Ovary (tissue), 3 donors: ENCODE data around the gene NTRK2.

Source experiments
- POLR2A ChIP-seq: fragments of 450-650 bp; IDR thresholded peaks from one replicate; pipeline ENCODE4 v1.6.1; 2017; ENCODE audit warnings: antibody characterized with exemption, mild to moderate bottlenecking, moderate library complexity
- TF ChIP-seq, protein P1 (sequence below), 3 donors: fragments of 450-650 bp in 2 of 3; fragments of 200-600 bp in 1 of 3; IDR thresholded peaks; one replicate each; pipeline versions ENCODE4 v1.5.1 to v1.8.0; 2016 to 2022; ENCODE audit warnings: antibody characterized with exemption in 3 of 3, mild to moderate bottlenecking in 1 of 3
- donor health status: DM: no; HTN: no; CAD: no.

DNA sequence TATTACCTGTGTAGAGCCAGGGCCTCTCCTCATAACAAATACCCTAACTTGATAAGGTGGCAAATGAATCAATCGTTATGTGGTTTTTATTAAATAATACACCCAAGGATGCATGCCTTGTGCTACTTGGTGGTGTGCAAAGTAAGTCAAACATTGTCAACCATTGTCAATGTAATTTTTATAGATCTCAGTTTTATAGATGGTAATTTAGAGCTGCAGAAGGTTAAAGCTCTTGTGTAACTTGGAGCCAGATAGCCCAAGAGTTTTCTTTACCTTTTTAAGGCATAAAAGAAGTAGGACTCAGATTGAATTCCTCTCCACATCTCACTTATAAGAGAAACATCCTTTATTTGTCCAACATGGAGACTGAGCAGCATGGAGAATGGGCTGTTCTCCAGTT, 304.7 kb downstream of the NTRK2 start:
- TF ChIP-seq, protein P1, sequence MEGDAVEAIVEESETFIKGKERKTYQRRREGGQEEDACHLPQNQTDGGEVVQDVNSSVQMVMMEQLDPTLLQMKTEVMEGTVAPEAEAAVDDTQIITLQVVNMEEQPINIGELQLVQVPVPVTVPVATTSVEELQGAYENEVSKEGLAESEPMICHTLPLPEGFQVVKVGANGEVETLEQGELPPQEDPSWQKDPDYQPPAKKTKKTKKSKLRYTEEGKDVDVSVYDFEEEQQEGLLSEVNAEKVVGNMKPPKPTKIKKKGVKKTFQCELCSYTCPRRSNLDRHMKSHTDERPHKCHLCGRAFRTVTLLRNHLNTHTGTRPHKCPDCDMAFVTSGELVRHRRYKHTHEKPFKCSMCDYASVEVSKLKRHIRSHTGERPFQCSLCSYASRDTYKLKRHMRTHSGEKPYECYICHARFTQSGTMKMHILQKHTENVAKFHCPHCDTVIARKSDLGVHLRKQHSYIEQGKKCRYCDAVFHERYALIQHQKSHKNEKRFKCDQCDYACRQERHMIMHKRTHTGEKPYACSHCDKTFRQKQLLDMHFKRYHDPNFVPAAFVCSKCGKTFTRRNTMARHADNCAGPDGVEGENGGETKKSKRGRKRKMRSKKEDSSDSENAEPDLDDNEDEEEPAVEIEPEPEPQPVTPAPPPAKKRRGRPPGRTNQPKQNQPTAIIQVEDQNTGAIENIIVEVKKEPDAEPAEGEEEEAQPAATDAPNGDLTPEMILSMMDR (IDR thresholded peaks at IDR 0.05), result no peak
- TF ChIP-seq POLR2A, result no peak
